Activated CD8-positive, alpha-beta T cell treated with anti-CD3 and anti-CD28 coated beads for 36 hours (primary cell): ENCODE measurements around the gene TBXAS1. TPM values are rescaled to one million over a fixed set of nuclear protein-coding genes. Genes with fewer than 3 reads are reported as not detected.

Source experiments
- ATAC-seq: fragments of 200-7000 bp; cut with Tn5 transposase; one replicate; pipeline ENCODE4 v1.10.0; 2021; ENCODE audit warnings: mild to moderate bottlenecking, moderate library complexity
- CTCF ChIA-PET: fragments of 350-600 bp; sonication (Branson Sonifier 250); formaldehyde crosslinking; loops from one replicate; lab custom pipeline; 2021; ENCODE audit warnings: antibody characterized with exemption; lab: Charles Lee
- POLR2A ChIA-PET: fragments of 350-600 bp; sonication (Branson Sonifier 250); formaldehyde crosslinking; loops from one replicate; lab custom pipeline; 2021; ENCODE audit warnings: antibody characterized with exemption; lab: Charles Lee
- DNase-seq: peaks from one replicate; pipeline ENCODE4 v3.0.0-alpha.2; 2020
- H3K27ac Mint-ChIP-seq: one replicate; pipeline ENCODE4 v1.8.0; 2021; ENCODE audit warnings: mild to moderate bottlenecking, mixed read lengths
- H3K27me3 Mint-ChIP-seq: one replicate; pipeline ENCODE4 v1.8.0; 2021; ENCODE audit warnings: mixed read lengths
- H3K36me3 Mint-ChIP-seq: one replicate; pipeline ENCODE4 v1.8.0; 2021; ENCODE audit warnings: low read depth, mixed read lengths
- H3K4me1 Mint-ChIP-seq: one replicate; pipeline ENCODE4 v1.8.0; 2021; ENCODE audit warnings: low read depth, mixed read lengths
- H3K4me3 Mint-ChIP-seq: one replicate; pipeline ENCODE4 v1.8.0; 2021; ENCODE audit warnings: mild to moderate bottlenecking, moderate library complexity, mixed read lengths
- H3K9me3 Mint-ChIP-seq: one replicate; pipeline ENCODE4 v1.8.0; 2021; ENCODE audit warnings: mixed read lengths
- CTCF ChIP-seq: fragments of 200-600 bp; IDR thresholded peaks from one replicate; pipeline ENCODE4 v1.8.0; 2022; ENCODE audit warnings: antibody characterized with exemption, mild to moderate bottlenecking
- intact Hi-C: fragments of 100-400 bp; cut with micrococcal nuclease; formaldehyde crosslinking; loops from one replicate; pipeline ENCODE4 v1.10.0; 2022
- total RNA-seq, 2 experiments: library from RNA; stranded (reverse); gene quantifications; one replicate each; pipeline ENCODE4 v1.2.3, GENCODE V29; 2021

The TBXAS1 gene
- total RNA-seq, 2 experiments from 2014 or later = 1.5 to 2.1 TPM

DNA sequence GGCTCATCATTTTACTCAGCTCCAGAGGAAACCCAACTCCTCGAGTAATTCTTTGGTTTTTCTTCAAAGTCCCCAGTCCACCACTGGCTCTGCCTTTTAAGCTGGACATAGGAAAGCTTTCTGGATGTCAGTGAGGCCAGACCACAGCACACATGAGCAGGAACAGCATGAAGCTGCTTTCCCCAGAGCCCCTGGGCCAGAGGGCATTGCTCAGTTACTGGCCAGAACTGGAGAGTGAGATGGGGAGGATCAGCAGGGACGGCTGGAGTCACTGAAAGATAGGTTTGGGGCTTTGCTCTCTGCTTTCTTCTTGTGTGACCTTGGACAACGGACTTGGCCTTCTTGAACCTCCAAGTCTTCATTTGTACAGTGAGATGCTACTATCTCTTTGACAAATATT, 190.5 kb downstream of the TBXAS1 start:
- CTCF ChIA-PET = interaction anchor here (2.6 kb wide), 1 partner anchor 17 kb away, joined by 12 read pairs; no protein-coding TSS in a partner anchor
- Mint-ChIP-seq H3K4me1 (no peaks in the 10 kb centered on the region), H3K27ac (no peak overlapping the region), H3K36me3 (peaks cover 3% of the 10 kb centered on the region), H3K9me3 (no peaks in the 10 kb centered on the region), H3K27me3 (no peaks in the 10 kb centered on the region), H3K4me3 (no peak overlapping the region)
- ATAC-seq = no peak
- POLR2A ChIA-PET = no interaction called here
- DNase-seq = no peak
- no peak for TF ChIP-seq CTCF
- intact Hi-C loops = loop anchor here (10.0 kb wide), 1 partner anchor 65 kb away; no protein-coding TSS in a partner anchor

GRCh38 chr7:140021603-140022002, 192.5 kb downstream of the TBXAS1 start:
- CTCF ChIA-PET = no interaction called here
- Mint-ChIP-seq H3K27me3 (no peaks in the 10 kb centered on the region), H3K27ac (no peak overlapping the region), H3K36me3 (peaks cover 3% of the 10 kb centered on the region), H3K4me3 (no peak overlapping the region), H3K9me3 (no peaks in the 10 kb centered on the region), H3K4me1 (no peaks in the 10 kb centered on the region)
- no peak for DNase-seq
- intact Hi-C loops = no loop called here
- no peak for TF ChIP-seq CTCF
- no peak for ATAC-seq
- POLR2A ChIA-PET = no interaction called here

GRCh38 chr7:140022582-140023211, 193.6 kb downstream of the TBXAS1 start:
- DNase-seq = no peak
- Mint-ChIP-seq H3K27ac (no peak overlapping the region), H3K4me3 (no peak overlapping the region), H3K27me3 (no peaks in the 10 kb centered on the region), H3K9me3 (no peaks in the 10 kb centered on the region), H3K36me3 (peaks cover 3% of the 10 kb centered on the region), H3K4me1 (no peaks in the 10 kb centered on the region)
- ChIA-PET CTCF (no interaction called here), POLR2A (no interaction called here)
- intact Hi-C loops = no loop called here
- no peak for ATAC-seq
- no peak for TF ChIP-seq CTCF

- Mint-ChIP-seq H3K4me3 (no peak overlapping the region), H3K36me3 (peaks cover 3% of the 10 kb centered on the region), H3K9me3 (no peaks in the 10 kb centered on the region), H3K4me1 (no peaks in the 10 kb centered on the region), H3K27me3 (no peaks in the 10 kb centered on the region), H3K27ac (no peak overlapping the region)
- intact Hi-C loops = no loop called here
- CTCF ChIA-PET = interaction anchor here (1.2 kb wide), 1 partner anchor 422 kb away, joined by 4 read pairs; no protein-coding TSS in a partner anchor
- no peak for TF ChIP-seq CTCF
- POLR2A ChIA-PET = no interaction called here
- ATAC-seq (no peak), DNase-seq (no peak)
These were observed 194.7 kb downstream of the TBXAS1 start for GRCh38 chr7:140023728-140024127.

DNA sequence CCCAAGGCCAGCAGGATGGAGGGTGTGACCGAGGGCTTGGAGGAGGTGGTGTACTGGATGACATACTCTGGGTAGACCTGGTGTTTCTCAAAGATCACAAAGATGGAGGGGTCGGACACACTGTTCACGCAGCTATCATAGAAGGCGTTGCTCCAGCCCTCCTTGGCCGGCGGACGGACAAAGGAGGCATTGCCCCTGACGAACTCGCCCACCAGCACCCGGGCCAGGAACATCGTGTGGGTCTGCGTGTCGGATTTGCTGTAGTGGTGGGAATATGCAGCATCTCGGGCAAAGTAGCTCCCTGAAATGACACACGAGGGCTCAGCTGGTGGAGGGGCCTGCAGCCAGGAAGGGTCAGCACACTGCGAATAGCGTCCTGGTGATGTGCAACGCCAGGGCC, 195.5 kb downstream of the TBXAS1 start:
- POLR2A ChIA-PET = no interaction called here
- CTCF ChIA-PET = no interaction called here
- DNase-seq (no peak), ATAC-seq (no peak)
- no peaks in the 10 kb centered on the region for H3K9me3 Mint-ChIP-seq
- H3K27me3 Mint-ChIP-seq = no peaks in the 10 kb centered on the region
- TF ChIP-seq CTCF = no peak
- intact Hi-C loops = no loop called here
- no peak overlapping the region for H3K4me3 Mint-ChIP-seq
- H3K27ac Mint-ChIP-seq = no peak overlapping the region
- peaks cover 3% of the 10 kb centered on the region for H3K36me3 Mint-ChIP-seq
- no peaks in the 10 kb centered on the region for H3K4me1 Mint-ChIP-seq
